ENCODE results near the gene KRT78. TPM values are rescaled to one million over a fixed set of nuclear protein-coding genes. Genes with fewer than 3 reads are reported as not detected.

KRT78 gene
- total and polyA plus RNA-seq, 2 of the 13 experiments (the other 11 are each of a cell fraction or from before 2014, with no cell fraction given): not detected

GRCh38 chr12:52884526-52885293 is 35.9 kb upstream of the KRT78 start (continued):
- TF ChIP-seq, protein P1, sequence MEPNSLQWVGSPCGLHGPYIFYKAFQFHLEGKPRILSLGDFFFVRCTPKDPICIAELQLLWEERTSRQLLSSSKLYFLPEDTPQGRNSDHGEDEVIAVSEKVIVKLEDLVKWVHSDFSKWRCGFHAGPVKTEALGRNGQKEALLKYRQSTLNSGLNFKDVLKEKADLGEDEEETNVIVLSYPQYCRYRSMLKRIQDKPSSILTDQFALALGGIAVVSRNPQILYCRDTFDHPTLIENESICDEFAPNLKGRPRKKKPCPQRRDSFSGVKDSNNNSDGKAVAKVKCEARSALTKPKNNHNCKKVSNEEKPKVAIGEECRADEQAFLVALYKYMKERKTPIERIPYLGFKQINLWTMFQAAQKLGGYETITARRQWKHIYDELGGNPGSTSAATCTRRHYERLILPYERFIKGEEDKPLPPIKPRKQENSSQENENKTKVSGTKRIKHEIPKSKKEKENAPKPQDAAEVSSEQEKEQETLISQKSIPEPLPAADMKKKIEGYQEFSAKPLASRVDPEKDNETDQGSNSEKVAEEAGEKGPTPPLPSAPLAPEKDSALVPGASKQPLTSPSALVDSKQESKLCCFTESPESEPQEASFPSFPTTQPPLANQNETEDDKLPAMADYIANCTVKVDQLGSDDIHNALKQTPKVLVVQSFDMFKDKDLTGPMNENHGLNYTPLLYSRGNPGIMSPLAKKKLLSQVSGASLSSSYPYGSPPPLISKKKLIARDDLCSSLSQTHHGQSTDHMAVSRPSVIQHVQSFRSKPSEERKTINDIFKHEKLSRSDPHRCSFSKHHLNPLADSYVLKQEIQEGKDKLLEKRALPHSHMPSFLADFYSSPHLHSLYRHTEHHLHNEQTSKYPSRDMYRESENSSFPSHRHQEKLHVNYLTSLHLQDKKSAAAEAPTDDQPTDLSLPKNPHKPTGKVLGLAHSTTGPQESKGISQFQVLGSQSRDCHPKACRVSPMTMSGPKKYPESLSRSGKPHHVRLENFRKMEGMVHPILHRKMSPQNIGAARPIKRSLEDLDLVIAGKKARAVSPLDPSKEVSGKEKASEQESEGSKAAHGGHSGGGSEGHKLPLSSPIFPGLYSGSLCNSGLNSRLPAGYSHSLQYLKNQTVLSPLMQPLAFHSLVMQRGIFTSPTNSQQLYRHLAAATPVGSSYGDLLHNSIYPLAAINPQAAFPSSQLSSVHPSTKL (CRISPR knock-in tag; IDR thresholded peaks at IDR 0.05): peak; percentile 67
- TF ChIP-seq ZNF569 (CRISPR knock-in tag; IDR thresholded peaks at IDR 0.05; ENCODE audit: borderline replicate concordance) (no peak), ZBED4 (CRISPR knock-in tag; IDR thresholded peaks at IDR 0.05; ENCODE audit: borderline replicate concordance) (peak; percentile 21; the same call in 1 of the 2 replicates), ZBTB25 (CRISPR knock-in tag; IDR thresholded peaks at IDR 0.05) (no peak; the same call in 1 of the 2 replicates), MED13 (CRISPR knock-in tag; IDR thresholded peaks at IDR 0.05) (no peak; the same call in 1 of the 2 replicates), ATRX (CRISPR knock-in tag; IDR thresholded peaks at IDR 0.05; ENCODE audit: borderline replicate concordance) (no peak), ONECUT2 (CRISPR knock-in tag; IDR thresholded peaks at IDR 0.05) (peak; percentile 91), RXRA (CRISPR knock-in tag; IDR thresholded peaks at IDR 0.05) (no peak; the same call in 1 of the 2 replicates), ZSCAN30 (CRISPR knock-in tag; IDR thresholded peaks at IDR 0.05) (no peak), RORA (CRISPR knock-in tag; IDR thresholded peaks at IDR 0.05) (no peak), MBNL3 (CRISPR knock-in tag; conservative IDR thresholded peaks at IDR 0.05) (no peak), GABPB1 (CRISPR knock-in tag; IDR thresholded peaks at IDR 0.05) (peak; percentile 33; the same call in 1 of the 2 replicates), HNRNPH1 (optimal IDR thresholded peaks at IDR 0.05; ENCODE audit: low read depth, low read length) (no peak)
- TF ChIP-seq, protein P2, sequence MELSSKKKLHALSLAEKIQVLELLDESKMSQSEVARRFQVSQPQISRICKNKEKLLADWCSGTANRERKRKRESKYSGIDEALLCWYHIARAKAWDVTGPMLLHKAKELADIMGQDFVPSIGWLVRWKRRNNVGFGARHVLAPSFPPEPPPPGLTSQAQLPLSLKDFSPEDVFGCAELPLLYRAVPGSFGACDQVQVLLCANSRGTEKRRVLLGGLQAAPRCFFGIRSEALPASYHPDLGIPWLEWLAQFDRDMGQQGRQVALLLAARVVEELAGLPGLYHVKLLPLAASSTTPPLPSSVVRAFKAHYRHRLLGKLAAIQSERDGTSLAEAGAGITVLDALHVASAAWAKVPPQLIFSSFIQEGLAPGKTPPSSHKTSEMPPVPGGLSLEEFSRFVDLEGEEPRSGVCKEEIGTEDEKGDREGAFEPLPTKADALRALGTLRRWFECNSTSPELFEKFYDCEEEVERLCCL (CRISPR knock-in tag; IDR thresholded peaks at IDR 0.05; ENCODE audit: borderline replicate concordance): no peak
- TF ChIP-seq, protein P3, sequence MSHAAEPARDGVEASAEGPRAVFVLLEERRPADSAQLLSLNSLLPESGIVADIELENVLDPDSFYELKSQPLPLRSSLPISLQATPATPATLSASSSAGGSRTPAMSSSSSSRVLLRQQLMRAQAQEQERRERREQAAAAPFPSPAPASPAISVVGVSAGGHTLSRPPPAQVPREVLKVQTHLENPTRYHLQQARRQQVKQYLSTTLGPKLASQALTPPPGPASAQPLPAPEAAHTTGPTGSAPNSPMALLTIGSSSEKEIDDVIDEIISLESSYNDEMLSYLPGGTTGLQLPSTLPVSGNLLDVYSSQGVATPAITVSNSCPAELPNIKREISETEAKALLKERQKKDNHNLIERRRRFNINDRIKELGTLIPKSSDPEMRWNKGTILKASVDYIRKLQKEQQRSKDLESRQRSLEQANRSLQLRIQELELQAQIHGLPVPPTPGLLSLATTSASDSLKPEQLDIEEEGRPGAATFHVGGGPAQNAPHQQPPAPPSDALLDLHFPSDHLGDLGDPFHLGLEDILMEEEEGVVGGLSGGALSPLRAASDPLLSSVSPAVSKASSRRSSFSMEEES (CRISPR knock-in tag; IDR thresholded peaks at IDR 0.05): 0 out of 2 replicates have a peak, but pooled peaks have one; percentile 29
